ENCODE data around the gene TMEM247.
A peak's percentile ranks its signal among the peaks of the same experiment; 100 is the strongest.

TMEM247 gene

GRCh38 chr2:46479265-46479664 is at the start of gene TMEM247:
TMEM247 (plus strand) TSS chr2:46479565.
- no peak for DNase-seq (ENCODE audit: low spot score)

GRCh38 chr2:46430413-46430812 is 49.0 kb upstream of the TMEM247 start:
- no peak for DNase-seq (ENCODE audit: low spot score)

- DNase-seq (ENCODE audit: low spot score) = no peak
Measured at GRCh38 chr2:46430992-46431391, 48.4 kb upstream of the TMEM247 start.

- no peak for DNase-seq (ENCODE audit: low spot score)
Measured at GRCh38 chr2:46431481-46432235, 47.7 kb upstream of the TMEM247 start.

DNA sequence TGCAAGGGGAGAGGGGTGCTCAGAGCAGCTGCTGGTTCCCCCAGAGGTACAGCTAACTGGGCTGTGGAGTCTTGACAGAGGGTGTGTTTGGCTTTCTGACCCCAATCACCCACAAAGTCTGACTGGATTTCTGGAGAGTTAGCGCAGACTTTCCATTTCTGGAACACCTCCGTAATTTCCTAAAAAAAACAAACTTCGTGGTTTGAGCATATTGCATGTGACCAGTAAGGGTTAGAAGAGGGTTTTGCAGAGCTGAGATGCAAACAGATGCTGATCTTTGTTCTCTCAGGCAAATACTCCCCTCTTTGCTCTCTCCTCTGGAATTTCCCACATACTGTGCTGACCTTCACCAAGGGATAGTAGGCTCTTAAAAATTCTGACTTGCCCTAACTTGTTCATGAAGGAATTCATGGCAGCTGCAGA is 44.5 kb upstream of the TMEM247 start:
- DNase-seq (ENCODE audit: low spot score) = peak; percentile 28

DNA sequence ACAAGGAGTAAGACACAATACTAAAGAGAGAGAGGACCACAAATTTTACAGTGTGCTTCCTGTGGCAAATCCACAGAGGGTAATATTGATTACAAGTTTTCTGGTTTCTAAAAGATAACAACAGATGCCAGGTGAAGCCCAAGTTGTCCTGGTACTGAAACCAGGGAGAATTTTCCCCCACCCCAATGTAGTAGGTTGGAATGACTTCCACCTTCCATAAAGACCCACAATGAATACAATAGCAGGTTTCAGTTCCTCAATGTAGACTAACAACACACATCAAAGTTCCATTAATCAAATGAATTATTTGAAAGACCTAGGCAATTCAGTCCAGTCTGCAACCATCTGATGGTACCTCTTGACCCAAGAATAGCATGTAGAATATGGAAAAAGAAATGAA is 44.0 kb upstream of the TMEM247 start:
- no peak for DNase-seq (ENCODE audit: low spot score)

DNA sequence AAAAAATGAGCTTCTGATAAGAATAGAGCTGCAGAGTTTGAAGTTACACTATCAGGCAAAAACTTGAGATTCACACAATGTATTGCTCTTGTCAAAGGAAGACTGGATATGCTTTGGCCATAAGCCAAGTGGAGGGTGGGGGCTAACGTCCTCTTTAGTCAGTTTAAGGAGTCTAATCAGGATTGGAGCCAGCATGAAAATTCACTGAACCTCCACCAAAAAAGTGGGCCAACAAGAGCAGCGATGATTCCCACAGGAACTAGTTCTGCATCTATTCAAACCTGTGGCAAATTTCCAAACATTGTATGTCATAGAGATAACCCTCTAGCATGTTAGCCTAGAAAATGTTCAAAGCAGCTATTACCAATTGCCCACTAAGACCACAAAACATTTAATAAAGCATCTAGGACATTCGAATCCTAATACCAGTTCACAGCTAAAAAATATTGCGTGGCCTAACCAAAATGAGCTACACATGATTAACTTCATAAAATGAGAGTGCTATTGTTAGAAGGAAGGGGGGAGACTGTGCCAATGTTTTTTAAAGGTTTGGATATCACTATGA is 43.5 kb upstream of the TMEM247 start:
- no peak for DNase-seq (ENCODE audit: low spot score)

DNA sequence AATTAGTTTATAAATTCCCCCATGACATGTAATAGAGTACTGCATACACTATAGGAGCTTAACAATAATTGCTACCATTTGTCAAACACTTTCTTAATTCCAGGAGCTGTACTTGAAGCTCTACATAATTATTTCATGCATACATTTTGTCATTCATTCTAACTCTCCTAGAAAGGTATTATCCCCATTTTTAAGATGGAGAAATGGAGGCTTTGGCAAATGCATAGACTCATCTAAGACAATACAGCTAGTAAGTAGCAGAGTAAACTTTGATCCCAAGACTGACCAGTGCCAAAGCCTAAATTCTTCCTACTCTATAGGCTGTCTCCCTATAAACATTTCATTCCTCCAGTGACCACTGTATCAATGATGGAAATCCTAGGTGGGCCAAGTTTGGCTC is 42.6 kb upstream of the TMEM247 start:
- DNase-seq (ENCODE audit: low spot score) = no peak

- DNase-seq (ENCODE audit: low spot score) = no peak
Measured at GRCh38 chr2:46438102-46438501, 41.3 kb upstream of the TMEM247 start.

GRCh38 chr2:46438794-46439193 is 40.6 kb upstream of the TMEM247 start:
- DNase-seq (ENCODE audit: low spot score) = no peak

- DNase-seq (ENCODE audit: low spot score) = no peak
Measured at GRCh38 chr2:46439582-46439981, 39.8 kb upstream of the TMEM247 start.

DNA sequence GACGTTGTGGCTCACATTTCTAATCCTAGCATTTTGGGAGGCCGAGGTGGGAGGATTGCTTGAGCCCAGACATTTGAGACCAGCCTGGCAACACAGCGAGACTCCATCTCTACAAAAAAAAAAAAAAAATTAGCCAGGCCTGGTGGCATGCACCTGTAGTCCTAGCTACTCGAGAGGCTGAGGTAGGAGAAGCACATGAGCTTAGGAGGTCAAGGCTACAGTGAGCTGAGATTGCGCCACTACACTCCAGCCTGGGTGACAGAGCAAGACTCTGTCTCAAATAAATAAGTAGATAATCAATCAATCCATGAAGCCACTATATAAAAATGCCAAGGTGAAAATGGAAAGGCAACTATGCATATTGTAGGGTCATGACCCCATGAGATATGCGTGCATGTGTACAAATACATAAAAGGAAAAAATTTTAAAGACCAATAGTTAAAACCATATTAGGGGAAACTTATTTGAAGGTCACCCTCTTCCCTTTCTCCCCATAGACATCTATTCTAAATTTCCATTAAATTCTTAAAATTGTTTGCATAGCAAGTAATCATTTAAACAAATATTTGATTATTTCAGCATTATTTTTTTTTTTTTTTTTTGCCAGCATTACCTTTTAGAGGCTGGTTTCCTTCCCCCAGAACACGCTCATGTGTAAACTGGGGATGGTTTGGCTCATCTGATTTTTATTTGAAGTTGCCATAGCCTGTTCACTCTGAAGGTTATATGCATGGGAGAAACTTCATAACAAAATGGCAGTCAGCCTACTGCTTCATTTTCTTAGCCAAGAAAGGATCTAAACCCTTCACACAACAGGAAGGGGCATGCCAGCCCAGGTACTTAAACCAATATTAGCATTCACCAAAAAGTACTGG is 37.3 kb upstream of the TMEM247 start:
- DNase-seq (ENCODE audit: low spot score) = no peak

GRCh38 chr2:46444732-46445131 is 34.6 kb upstream of the TMEM247 start:
- DNase-seq (ENCODE audit: low spot score) = no peak

DNA sequence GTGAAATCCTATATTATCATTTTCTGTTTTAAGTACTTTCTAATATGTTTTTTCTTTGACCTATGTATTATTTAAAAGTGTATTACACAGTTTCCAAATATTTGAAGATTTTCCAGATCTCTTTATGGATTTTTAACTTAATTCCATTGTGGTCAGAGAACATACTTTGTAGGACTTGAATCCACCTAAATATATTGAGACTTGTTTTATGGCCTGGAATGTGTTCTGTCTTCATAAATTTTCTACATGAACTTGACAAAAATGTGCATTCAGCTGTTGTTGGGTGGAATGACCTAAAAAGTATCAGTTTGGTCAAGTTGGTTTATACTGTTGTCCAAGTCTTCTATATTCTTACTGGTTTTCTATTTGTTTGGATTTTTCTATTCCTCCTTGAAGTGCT is 33.8 kb upstream of the TMEM247 start:
- no peak for DNase-seq (ENCODE audit: low spot score)

DNA sequence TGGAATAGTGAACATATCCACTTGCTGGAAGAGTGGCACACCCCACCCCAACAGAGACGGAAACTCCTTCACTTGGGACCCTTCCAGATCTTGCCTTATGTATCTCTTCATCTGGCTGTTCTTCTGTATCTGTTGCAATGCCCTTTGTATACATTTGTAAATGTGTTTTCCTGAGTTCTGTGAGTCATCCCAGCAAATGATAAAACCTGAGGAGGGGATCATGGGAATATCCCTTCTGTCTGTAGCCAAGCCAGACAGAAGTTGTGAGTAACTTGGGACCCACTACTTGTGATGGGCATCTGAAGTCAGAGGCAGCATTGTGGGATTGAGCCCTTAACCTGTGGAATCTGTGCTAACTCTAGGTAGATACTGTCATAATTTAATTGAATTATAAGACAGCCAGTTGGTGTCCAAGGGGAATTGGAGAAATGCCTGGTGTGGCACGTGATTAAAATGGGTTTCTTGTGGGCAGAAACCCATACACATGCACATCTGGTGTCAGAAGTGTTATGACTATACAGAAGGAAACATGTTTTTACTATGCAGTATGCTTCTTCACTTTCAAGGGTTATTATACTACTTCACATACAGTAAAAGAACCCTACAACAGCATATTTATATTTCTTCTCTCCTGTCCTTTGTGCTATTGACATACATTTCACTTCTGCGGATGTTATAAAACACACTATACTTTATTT is 32.3 kb upstream of the TMEM247 start:
- no peak for DNase-seq (ENCODE audit: low spot score)

DNA sequence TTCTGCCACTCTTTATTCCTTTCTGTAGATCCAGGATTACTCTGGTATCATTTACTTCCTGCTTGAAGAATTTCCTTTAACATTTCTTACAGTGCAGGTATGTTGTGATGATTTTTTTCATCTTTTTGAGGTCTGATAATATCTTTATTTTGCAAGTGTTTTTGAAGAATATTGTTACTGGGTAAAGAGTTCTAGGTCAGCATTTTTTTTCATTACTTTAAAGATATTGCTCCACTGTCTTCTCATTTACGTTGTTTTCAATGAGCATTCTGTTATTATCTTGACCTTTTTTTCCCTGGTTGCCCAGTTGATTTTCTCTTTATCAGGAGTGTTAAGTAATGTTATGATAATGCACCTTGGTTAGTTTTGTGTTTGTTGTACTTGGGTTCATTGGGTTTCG is 31.7 kb upstream of the TMEM247 start:
- DNase-seq (ENCODE audit: low spot score) = no peak

- DNase-seq (ENCODE audit: low spot score) = no peak
Measured at GRCh38 chr2:46448111-46448510, 31.3 kb upstream of the TMEM247 start.

DNA sequence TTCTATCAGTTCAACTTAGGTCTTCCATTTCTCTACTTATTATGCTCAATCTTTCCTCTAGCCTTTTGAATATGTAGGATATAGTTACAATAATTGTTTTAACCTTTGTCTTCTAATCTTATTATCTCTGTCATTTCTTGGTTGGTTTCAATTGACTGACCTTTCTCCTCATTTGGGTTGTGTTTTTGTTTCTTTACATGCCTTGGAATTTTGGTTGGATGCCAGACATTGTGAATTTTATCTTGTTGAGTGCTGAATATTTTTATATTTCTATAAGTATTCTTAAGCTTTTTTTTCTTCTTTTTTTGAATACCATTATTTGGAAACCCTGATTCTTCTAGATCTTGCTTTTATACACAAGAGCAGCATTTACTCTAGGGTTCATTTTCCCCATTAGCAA is 30.7 kb upstream of the TMEM247 start:
- no peak for DNase-seq (ENCODE audit: low spot score)

DNA sequence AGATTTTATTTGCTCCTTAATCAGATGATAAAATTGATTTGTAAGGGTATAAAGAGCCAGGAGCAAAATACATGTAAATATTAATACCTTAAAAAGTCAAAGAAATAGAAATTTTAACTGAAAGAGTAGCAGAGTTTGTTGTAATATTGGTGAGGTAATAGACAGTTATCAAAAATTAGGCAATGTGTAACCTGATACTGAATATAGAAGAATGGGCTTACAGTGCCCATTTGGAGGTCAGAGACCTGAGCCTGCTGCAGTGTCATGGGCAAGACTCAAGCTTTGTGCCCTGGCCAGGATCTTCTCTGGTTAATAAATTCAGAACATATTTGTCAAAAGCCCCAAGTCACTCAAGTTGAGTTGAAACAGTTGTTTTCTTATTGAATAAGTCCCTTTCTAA is 29.7 kb upstream of the TMEM247 start:
- no peak for DNase-seq (ENCODE audit: low spot score)

- no peak for DNase-seq (ENCODE audit: low spot score)
Measured at GRCh38 chr2:46451131-46451711, 28.1 kb upstream of the TMEM247 start.

GRCh38 chr2:46456789-46457188 is 22.6 kb upstream of the TMEM247 start:
- DNase-seq (ENCODE audit: low spot score) = no peak

All from COLO829 (cell line).